KMS-11 (cell line): ENCODE results near the gene KIF3B.

Experiments
- H2AFZ ChIP-seq: fragments of 200-600 bp; sonication (generic); 2 replicates; pipeline ENCODE4 v1.6.1; 2016; ENCODE audit warnings: antibody characterized with exemption, mixed run types, low read depth
- H3K27ac ChIP-seq: fragments of 200-600 bp; sonication (generic); 2 replicates; pipeline ENCODE4 v1.6.1; 2016; ENCODE audit warnings: mild to moderate bottlenecking, mixed run types
- H3K27me3 ChIP-seq: fragments of 200-600 bp; sonication (generic); 2 replicates; pipeline ENCODE4 v1.6.1; 2017; ENCODE audit warnings: mild to moderate bottlenecking, low read depth, mixed run types, moderate library complexity; ENCODE audit not compliant: insufficient read depth
- H3K36me3 ChIP-seq: fragments of 200-600 bp; sonication (generic); 2 replicates; pipeline ENCODE4 v1.6.1; 2017; ENCODE audit warnings: mild to moderate bottlenecking, mixed run types; ENCODE audit not compliant: insufficient read depth
- H3K4me1 ChIP-seq: fragments of 200-600 bp; sonication (generic); 2 replicates; pipeline ENCODE4 v1.6.1; 2016; ENCODE audit warnings: mild to moderate bottlenecking, low read depth, mixed run types; ENCODE audit not compliant: poor library complexity, severe bottlenecking
- H3K4me2 ChIP-seq: fragments of 200-600 bp; sonication (generic); 2 replicates; pipeline ENCODE4 v1.7.0; 2016; ENCODE audit warnings: mild to moderate bottlenecking, mixed run types
- H3K4me3 ChIP-seq: fragments of 200-600 bp; sonication (generic); IDR thresholded peaks from 2 replicates; pipeline ENCODE4 v1.6.1; 2017; ENCODE audit warnings: low read depth, low read length, mixed read lengths; ENCODE audit not compliant: insufficient read depth
- H3K79me2 ChIP-seq: fragments of 200-600 bp; sonication (generic); 2 replicates; pipeline ENCODE4 v1.6.1; 2016; ENCODE audit warnings: low read depth, mixed run types; ENCODE audit not compliant: insufficient read depth
- H3K9ac ChIP-seq: fragments of 200-600 bp; sonication (generic); 2 replicates; pipeline ENCODE4 v1.6.1; 2016; ENCODE audit warnings: mild to moderate bottlenecking, mixed run types
- H4K20me1 ChIP-seq: fragments of 200-600 bp; sonication (generic); 2 replicates; pipeline ENCODE4 v1.6.1; 2016; ENCODE audit warnings: mild to moderate bottlenecking, mixed run types; ENCODE audit not compliant: insufficient read depth
- TF ChIP-seq, protein P1 (sequence below): fragments of 200-600 bp; sonication (generic); conservative IDR thresholded peaks from 2 replicates; pipeline ENCODE4 v1.6.1; 2017; ENCODE audit warnings: low read depth, mild to moderate bottlenecking, antibody characterized with exemption, low read length, moderate library complexity, mixed read lengths

The KIF3B gene

DNA sequence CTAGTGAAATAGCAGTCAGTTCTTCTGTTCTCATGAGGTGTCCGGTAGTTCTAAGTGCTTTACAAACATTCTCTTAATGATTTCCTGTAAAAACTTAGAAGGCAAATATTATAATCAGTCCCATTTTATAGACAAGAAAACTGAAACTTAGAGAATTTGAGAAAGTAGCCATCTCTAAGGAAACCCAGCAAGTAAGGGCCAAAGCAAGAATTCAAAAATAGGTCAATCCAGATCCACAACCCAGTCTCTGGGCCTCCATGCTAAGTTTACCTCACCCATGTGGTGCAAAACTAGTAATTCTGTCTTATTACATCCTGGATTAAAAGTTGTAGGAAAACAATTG lies 53.1 kb downstream of the KIF3B start:
- Histone ChIP-seq H3K4me2 (no peak overlapping the region), H3K36me3 (no peaks in the 10 kb centered on the region; the same call in 1 of the 2 replicates), H4K20me1 (no peaks in the 10 kb centered on the region), H3K4me3 (no peak overlapping the region), H3K27ac (no peak overlapping the region), H3K4me1 (peaks cover 29% of the 10 kb centered on the region), H3K9ac (no peak overlapping the region), H3K27me3 (no peaks in the 10 kb centered on the region), H2AFZ (no peak overlapping the region), H3K79me2 (no peaks in the 10 kb centered on the region)
- TF ChIP-seq, protein P1, sequence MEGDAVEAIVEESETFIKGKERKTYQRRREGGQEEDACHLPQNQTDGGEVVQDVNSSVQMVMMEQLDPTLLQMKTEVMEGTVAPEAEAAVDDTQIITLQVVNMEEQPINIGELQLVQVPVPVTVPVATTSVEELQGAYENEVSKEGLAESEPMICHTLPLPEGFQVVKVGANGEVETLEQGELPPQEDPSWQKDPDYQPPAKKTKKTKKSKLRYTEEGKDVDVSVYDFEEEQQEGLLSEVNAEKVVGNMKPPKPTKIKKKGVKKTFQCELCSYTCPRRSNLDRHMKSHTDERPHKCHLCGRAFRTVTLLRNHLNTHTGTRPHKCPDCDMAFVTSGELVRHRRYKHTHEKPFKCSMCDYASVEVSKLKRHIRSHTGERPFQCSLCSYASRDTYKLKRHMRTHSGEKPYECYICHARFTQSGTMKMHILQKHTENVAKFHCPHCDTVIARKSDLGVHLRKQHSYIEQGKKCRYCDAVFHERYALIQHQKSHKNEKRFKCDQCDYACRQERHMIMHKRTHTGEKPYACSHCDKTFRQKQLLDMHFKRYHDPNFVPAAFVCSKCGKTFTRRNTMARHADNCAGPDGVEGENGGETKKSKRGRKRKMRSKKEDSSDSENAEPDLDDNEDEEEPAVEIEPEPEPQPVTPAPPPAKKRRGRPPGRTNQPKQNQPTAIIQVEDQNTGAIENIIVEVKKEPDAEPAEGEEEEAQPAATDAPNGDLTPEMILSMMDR = no peak

DNA sequence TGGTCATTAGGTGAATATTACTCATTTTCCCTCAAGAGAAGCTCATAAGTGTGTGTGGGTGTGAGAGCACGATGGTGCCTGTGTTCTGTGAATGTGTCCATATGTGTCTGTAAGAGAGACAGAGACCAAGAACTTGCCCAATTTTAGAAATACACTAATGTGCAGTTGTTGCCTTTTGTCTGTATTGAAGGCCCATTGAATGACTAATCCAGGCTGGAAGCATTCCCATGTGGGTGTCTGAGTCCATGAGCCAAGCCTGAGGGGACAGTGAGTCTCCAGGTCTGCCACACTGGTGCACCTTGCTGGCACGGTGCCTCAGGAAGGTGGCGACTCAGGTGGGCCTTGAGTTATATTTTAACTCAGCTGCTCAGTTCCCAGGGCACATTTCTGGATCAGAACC lies 55.2 kb downstream of the KIF3B start:
- Histone ChIP-seq H3K9ac (no peak overlapping the region), H3K27ac (peak overlapping the region; percentile 35), H3K27me3 (no peaks in the 10 kb centered on the region), H3K79me2 (no peaks in the 10 kb centered on the region), H3K4me2 (peak overlapping the region; percentile 18; the same call in 1 of the 2 replicates), H3K4me1 (peaks cover 44% of the 10 kb centered on the region), H2AFZ (no peak overlapping the region), H3K36me3 (no peaks in the 10 kb centered on the region; the same call in 1 of the 2 replicates), H4K20me1 (no peaks in the 10 kb centered on the region), H3K4me3 (no peak overlapping the region)
- TF ChIP-seq, protein P1 = no peak

DNA sequence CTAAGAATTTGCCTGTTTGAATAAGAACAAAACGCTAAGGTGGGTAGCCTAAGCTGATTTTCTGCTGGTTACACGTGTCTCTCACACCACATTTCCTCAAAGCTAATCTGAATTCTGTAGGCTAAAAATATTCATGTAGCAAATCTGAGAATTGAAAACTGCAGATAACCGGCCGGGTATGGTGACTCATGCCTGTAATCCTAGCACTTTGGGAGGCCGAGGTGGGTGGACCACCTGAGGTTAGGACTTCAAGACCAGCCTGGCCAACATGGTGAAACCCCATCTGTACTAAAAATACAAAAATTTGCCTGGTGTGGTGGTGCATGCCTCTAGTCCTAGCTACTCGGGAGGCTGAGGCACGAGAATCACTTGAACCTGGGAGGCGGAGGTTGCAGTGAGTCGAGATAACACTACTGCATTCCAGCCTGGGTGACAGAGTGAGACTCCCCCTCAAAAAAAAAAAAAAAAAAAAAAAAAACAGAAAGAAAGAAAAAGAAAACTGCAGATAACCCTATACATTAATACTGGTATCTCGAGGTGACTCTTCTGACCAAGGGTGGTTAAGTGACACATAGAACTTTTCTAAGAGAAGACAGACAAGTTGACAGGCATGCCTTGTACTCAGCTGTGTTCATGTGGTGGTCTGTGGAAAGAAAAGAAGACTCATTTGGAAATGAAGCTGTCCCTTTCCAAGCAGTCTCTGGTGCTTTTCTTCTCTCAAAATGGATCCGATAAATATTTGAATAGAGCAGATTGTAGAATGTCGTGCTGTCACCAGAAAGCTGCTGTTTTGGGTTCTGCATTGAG lies 55.9 kb downstream of the KIF3B start:
- no peaks in the 10 kb centered on the region for H3K79me2 ChIP-seq
- peak overlapping the region; percentile 18 for H3K4me2 ChIP-seq
- H3K4me1 ChIP-seq = peaks cover 52% of the 10 kb centered on the region
- TF ChIP-seq, protein P1 = no peak
- no peaks in the 10 kb centered on the region for H3K27me3 ChIP-seq
- no peaks in the 10 kb centered on the region; the same call in 1 of the 2 replicates for H3K36me3 ChIP-seq
- no peak overlapping the region; the same call in 1 of the 2 replicates for H3K9ac ChIP-seq
- H3K4me3 ChIP-seq = no peak overlapping the region
- no peaks in the 10 kb centered on the region for H4K20me1 ChIP-seq
- peak overlapping the region; percentile 35 for H3K27ac ChIP-seq
- H2AFZ ChIP-seq = no peak overlapping the region

GRCh38 chr20:32333988-32334885 lies 56.8 kb downstream of the KIF3B start:
- Histone ChIP-seq H3K36me3 (no peaks in the 10 kb centered on the region; the same call in 1 of the 2 replicates), H3K4me3 (no peak overlapping the region), H3K9ac (no peak overlapping the region), H3K27me3 (no peaks in the 10 kb centered on the region), H3K27ac (no peak overlapping the region), H3K79me2 (no peaks in the 10 kb centered on the region), H3K4me2 (peak overlapping the region; percentile 18; the same call in 1 of the 2 replicates), H2AFZ (no peak overlapping the region), H3K4me1 (peaks cover 60% of the 10 kb centered on the region), H4K20me1 (no peaks in the 10 kb centered on the region)
- TF ChIP-seq, protein P1 = no peak
